Stimulated activated CD8-positive, alpha-beta memory T cell treated with anti-CD3 and anti-CD28 coated beads, Interleukin-12 subunit alpha, Interleukin-12 subunit beta, amount 100 ng/mL, for 24 hours (primary cell): Measurements from ENCODE around the gene CBY1.
A peak's percentile ranks its signal among the peaks of the same experiment; 100 is the strongest.

ENCODE experiments used
- DNase-seq: peaks from one replicate; pipeline ENCODE4 v3.0.0-alpha.2; 2020; ENCODE audit errors: extremely low read depth

CBY1 gene

DNA sequence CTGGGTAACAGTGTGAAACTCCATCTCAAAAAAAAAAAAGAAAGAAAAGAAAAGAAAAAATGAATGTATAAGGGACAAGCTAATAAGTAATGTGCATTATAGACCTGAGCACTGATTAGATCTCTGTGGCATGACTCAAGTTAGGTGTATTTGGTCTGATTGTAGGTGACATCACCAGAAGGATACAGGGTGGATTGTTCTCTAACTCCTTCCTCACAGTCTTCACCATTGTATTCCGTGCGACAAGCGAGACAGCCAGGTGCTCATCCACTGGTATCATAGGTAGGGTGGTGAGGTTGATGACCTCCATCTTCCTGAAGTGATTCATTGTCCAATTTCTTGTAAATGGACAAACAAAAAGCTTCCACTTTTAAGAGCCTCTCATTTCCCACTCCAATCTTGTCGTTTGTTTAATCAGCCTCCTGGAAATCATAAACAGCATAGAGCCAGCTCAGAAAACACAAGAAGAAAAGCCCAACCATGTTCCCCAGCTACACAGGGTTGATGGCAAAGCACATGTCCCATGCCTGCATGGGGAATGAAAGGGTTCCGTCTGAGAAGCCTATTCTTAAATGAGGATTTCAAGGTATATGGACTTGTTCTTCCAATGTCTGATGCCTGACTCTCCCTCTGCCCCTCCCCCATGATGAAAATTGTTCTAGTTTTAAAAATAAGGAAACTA, 6.5 kb upstream of the CBY1 start:
- DNase-seq, result no peak

DNA sequence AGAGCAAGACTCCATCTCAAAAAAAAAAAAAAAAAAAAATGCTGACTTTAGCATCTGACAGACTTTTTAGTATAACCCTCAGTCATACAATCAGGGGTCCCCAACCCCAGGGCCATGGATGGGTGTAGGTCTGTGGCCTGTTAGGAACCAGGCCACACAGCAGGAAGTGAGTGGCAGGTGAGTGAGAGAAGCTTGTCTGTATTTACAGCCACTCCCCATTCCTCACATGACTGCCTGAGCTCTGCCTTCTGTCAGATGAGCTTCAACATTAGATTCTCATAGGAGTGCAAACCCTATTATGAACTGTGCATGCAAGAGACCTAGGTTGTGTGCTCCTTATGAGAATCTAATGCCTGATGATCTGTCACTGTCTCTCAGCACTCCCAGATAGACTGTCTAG, 3.6 kb upstream of the CBY1 start:
- DNase-seq, result no peak

DNA sequence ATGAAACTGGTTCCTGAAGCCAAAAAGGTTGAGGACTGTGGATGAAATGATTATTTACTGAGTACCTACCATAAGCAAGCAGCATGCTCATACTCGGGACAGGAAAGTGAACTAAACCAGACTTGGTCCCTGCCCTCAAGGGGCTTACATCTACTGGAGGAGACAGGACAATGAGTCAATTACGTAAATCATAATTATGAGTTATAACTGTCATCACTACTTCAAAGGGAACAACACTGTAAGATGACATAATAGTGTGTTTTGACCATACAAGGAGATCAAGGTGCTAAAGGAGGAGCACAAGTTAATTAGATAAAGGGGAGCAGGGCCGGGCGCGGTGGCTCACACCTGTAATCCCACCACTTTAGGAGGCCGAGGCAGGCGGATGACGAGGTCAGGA, 2.7 kb upstream of the CBY1 start:
- DNase-seq, result no peak

DNA sequence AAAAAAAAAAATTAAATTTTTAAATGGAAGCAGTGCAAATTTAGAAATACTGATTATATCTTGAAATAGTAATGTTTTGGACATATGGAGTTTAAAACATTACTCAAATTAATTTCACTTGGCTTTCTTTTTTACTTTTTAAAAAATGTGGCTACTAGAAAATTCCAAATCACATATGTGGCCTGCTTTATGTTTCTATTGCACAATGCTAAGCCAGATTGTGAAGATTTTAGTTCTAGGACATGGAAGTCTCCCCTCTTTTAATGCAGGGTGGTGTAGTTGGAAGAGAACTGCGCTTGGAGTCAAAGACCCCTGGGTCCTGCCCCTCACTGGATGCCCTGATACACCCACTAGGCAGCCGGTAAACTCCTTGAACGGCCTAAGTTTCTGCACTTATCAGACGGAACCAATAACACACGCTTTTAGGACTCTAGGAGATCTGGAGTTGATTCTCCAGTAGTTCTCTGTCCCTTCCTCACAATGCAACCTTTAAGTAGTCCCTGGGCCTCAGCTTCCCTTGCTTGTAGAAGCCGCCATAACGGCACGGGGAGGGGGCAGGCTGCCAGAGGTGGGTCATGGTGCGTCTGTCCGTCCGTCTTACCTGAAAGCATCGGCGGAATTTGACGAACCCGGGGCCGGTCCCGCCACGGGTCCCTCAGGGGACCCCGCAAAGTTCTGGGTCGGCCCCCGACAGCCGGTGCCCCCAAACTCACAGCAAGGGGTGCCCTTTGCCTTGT, 751 bp upstream of the CBY1 start:
- no peak for DNase-seq

DNA sequence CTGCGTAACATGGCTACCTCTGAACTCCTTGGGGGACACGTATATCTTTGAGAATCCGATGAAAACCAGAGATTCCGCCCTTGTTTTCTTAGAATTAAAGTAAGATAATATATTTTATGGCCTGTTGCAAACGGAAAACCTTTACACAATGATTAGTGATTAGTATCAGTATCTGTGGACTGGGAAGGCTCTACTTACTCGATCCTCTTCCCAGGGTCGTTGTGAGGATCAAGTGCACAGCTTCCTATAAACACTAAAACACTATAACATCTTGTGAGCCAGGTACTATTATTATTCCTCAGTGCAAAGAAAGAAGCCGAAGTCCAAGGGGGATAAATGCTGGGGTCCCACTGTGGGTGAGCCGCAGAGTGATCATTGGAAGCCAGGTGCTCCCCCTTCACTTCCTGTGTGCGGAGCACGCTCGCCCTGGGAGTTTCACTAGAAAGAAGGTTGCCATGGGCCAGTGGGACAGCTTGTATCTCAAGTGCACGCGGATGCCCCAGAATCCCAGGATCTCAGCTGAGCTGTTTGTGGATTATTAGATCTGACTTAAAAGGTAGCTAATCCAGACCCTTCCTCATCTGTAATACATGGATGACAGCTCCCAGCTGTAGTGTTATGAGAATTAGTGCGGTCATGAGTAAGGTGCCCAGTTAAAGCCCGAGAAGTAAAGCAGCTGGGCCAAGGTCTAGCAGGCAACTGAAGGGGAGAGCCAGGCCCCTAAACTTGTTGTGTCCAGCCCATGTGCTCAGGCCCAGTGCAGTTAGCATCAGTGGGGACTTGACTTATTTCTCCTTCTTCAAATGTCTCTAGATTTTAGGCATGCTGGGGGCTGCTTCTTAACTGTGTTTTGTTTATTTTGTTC, 839 bp downstream of the CBY1 start:
- DNase-seq, result no peak

DNA sequence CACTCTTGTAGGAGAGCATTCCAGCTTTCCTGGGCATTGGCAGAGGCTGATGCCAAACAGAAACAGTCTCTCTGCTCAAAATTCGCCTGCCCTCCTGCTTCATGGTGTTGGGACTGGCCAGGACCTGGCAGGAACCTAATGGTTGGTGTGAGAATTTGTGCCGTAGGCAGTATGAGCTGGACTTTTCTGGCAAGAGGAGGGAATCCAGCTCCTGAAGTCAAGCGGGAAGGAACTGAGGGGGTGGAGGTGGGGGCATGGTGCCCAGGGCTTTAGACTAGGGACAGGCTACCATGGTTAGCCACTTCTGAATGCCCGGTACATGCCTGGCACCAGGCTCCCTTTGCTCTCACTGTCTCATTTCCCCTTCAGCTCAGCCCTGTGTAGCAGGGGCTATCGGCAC, 18.4 kb downstream of the CBY1 start:
- DNase-seq, result no peak

DNA sequence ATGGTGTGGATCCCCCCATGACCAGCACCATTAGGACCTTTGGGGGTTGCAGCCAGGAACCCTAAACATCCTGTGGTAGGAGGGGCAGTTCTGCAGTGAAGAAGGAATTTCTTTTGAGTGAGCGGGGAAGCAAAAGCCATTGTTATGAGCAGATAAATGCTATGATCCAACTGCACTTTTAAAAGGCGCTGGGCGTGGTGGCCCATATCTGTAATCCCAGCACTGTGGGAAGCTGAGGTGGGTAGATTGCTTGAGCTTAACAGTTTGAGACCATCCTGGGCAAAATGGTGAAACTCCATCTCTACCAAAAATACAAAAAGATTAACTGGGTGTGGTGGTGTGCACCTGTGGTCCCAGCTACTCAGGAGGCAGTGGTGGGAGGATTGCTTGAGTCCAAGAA, 19.4 kb downstream of the CBY1 start:
- DNase-seq, result no peak

DNA sequence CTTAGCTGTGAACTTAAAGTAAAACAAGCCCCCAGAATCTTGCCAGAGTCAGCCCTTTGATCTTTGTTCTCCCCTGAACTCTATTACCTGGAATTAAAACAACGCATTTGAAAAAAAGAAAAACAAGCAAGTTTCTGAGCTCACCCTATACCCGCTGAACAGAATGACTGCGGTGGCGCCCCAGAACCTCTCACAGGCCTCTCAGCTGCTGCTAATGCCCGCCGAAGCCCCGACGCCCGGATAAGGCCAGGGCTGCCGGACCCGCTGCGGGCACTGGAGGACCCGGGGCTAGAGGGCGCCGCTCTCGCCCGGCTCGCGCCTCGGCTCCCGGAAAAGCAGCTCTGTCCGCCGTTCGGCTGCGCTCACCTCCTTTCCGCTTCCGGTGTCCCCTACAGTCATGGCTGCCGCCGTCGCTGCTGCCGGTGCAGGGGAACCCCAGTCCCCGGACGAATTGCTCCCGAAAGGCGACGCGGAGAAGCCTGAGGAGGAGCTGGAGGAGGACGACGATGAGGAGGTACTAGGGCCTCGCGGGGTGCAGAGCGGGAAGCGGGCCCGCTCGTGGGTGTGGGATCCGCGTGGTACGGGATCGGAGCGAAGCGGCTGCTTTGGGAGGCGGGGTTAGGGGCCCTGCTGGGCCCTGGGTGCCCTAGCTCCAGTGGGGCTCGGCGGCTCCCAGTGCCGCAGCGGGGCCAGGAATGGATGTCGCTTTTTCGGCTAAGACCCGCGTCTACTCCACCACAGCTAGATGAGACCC, 25.3 kb downstream of the CBY1 start, which contains the start of gene TOMM22:
TSS of gene TOMM22 (plus strand) at position 376 of the 754 bp plus-strand sequence. CDS start at position 398, 22 bp downstream.
- DNase-seq, result peak; percentile 63

DNA sequence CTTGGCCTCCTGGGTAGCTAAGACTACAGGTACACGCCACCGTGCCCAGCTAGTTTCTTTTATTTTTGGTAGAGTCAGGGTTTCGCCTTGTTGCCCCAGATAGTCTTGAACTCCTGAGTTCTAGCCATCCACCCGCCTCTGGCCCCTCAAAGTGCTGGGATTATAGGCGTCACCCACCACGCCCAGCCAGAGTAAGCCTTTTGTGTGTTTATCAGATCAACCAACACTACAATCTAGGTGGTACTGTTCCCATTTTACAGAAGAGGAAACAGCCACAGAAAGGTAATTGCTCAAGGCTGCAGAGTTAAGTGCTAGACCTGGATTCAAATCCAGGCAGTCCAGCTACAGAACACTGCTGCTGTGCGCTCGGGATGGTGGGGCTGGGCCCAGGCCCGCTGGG, 28.5 kb downstream of the CBY1 start:
- DNase-seq, result no peak

DNA sequence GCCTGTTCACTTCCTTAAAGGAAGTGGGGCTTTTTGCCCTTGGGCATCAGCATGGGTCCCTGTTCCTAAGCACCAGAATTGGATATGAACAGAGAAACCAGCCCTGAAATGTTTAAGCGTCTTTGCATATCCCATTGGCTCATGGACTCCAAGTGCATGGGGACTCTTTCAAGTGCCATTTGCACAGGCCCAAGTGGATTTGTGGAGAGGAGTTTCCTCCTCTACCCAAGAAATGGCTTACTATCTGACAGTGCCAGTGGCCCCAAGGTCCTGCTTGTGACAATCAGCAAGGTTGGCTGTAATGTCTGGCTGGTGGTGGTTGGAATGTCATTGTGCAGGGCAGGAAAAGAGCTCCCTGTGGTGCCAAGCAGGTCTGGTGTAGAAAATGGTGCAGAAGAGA, 29.3 kb downstream of the CBY1 start:
- no peak for DNase-seq

DNA sequence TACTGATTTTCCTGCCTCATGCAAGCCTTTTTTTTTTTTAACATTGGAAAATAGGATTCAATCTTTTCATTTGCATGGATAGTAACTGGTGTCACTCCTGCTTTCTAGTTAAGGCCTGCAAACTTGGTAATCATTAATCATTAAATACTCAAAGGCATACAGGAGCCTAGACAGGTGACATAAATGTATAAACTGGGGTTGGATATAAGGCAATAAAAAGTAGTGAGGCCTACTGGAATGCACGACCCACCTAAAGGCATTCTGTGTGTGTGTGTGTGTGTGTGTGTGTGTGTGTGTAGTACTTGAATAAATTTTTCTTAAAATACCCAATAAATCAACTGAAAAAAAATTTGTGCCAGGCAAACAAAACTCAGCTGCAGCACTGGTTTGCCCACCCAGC, 33.2 kb downstream of the CBY1 start:
- DNase-seq, result no peak

DNA sequence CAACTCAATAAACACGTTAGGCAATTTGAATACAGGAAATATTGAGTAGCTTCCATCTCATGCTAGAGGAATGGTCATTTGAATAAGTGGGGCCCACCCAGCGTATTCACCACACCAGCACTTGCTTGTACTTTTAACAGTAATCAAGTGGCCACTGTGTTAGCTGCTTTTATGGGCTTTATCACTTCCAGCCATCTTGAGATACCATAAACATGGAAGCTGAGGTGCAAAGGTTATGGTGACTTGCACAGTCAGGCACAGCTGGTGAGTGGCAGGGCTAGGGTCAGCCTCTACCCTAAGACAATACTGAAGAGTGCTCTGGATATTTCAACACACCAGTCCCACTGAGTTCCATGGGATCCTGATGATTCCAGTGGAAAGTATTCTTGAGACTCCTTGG, 37.6 kb downstream of the CBY1 start:
- DNase-seq, result no peak

DNA sequence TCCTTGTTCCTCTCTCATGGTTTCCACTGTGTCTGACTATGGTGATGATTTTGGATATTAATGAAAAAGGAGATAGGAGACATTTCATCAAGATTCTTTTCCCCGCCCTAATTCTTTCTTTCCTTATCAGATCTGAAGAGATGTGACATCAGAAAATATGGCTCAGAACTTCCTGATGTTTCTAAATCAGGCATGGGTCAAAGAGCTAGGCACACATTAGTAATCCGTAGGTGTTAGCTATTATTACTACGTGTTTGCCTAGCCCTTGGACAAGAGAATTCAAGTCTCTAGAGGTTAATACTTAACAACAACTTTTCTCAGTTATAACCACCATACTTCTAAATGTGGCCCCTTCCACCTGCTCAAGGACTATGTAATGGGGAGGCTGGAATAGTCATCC, 38.5 kb downstream of the CBY1 start:
- no peak for DNase-seq

DNA sequence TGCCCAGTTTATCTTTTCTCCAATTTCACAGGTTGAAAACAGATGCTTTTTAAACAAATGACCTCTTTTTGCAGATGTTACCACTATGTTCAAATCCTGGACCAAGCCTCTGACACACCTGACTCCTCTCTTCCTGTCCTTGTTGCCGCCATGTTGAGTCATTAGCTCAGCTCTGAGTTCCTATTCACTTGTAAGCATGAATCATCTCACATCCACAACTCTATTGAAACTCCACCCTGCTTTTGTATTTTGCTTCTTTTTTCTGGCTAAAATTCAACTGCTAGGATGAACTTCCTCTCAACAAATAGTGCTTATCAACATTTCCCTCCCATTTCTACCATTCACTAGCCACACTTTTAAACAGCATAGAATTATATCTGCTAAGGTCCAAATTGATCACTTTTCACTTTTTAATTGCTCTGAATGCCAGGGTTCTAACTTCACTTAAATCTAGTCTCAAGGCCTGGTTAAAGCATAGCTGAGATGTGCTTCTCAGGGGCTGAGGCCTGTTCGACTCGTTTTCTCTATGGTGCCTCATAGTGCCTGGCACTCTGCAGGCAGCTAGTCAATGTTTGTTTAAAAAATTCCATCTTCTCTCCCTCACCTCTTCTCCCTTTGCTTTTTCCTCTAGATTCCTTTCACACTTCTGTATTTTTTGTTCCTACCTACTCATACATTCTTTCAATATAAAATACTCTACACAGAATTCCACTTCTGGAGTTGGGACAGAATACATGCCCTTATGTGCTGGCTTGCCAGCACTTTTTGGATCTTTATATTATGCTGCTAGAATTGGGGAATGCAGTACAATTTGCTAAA, 40.4 kb downstream of the CBY1 start:
- no peak for DNase-seq

DNA sequence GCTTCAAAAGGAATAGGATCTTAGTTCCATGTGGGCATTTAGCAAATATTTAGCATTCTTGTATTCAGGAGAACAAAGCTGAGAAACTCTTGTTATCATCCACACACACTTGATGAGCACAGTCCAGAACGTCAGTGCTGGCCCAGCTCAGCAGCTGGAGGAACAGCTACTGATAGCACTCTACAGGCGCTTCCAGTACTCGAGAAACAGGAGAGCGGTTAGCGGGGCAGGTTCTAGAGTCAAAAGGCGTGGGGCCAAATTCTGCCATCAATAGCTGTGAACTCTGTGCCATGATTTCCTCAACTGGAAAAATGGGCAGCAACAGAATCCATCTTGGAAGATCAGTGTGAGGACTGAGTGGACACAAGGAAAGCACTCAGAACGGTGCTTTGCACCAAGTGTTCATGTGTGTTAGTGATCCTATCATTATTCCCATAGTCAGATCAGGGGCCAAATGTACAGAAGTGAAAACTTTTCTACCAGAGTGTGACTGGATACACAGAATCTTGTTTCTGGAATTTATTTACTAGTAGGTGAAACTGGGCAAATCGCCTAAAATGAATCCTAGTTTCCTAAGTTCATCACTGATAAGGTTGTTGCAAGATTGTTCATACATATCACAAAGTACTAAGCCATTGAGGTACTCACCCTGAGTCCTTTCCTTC, 41.1 kb downstream of the CBY1 start:
- no peak for DNase-seq

DNA sequence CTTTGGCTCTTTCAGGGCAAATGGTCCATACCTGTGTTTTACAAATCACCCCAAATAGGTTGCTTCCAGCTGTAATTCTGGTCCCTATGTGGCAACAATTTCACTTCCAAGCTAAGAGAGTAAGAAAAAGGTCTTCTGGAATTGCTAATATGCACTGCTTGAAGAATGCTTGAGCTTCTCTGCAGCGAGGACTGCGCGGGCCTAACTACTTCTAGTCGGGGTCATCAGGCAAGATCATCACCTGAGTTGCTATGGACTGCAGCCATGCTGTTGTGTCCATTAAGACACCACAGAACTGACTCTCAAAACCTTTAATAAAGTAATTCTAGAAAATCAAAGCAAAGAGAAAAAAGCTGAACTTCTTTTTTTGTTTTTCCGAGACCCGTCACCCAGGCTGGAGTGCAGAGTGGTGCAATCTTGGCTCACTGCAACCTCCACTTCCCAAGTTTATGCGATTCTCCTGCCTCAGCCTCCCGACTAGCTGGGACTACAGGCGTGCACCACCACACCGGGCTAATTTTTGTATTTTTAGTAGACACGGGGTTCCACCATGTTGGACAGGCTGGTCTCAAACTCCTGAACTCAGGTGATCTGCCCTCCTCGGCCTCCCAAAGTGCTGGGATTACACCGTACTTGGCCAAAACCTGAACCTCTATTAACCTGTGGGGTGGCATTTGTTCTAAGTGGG, 42.1 kb downstream of the CBY1 start:
- no peak for DNase-seq

DNA sequence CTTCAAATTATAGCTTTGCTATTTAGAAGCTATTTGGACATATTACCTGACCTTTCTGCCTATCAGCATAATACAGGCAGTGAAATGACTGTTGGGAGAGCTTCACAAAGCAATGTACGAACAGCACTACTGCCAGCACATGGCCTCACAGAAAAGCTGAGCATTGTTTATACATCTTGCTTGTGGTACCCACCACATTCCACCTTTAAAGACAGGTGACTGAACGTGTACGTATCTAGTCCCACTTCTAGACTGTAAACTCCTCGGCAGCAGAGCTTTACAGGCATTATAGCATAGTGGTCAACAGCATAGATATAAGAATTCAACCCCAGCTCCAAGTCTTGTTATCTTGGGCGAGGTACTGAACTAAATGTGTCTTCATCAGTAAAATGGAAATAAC, 42.7 kb downstream of the CBY1 start:
- no peak for DNase-seq

DNA sequence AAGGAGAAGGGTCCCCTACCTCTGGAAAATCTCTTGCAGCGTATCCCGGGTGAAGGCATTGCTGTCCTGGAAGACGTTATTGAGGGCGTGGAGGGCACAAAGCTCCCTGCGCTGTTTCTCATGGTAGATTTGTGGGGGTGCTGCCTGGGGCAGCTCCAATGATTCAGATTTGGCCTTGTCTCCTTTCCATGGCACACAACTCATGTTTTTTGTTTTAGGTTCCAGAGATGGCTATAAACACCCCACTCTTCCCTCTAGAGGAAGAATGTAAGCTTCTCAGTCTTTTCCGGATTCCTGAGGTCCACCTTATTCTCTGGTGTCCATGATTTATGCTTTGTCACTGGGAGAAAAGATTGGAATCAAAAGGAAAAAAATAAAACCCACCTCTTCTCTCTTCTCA, 43.3 kb downstream of the CBY1 start:
- no peak for DNase-seq

DNA sequence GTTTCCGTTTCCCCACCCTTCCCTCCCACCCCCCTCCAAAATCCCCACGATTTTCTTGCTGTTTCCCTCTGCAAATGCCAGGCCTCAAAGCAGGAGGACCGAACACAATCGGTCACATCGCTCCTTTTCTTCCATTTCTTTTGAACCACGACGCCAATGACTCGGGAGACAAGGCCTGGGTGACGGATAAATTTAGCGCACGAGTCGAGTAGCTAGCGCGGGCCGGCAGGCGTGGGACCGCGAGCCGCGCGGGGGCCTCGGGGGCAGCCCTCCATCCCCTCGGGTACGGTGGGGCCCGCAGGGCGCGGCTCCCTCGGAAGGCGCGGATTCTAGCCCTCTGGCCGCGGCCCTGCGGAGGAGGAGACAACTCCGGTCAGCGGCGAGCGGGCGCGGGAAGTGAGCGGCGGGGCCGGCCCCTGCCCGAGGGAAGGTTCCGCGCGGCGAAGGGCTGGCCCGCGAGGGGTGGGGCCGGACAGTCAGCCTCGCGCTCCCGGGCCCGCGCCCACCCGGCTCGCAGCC, 43.9 kb downstream of the CBY1 start:
- DNase-seq, result no peak
